A549 (cell line): Measurements from ENCODE around the gene MAPK9.

ENCODE experiments used
- BHLHE40 ChIP-seq: IDR thresholded peaks from 2 replicates; pipeline ENCODE4 v1.6.1; 2012; ENCODE audit warnings: low read depth, low read length, inconsistent platforms
- EP300 ChIP-seq, 2 experiments: fragments of >200 bp; sonication (Bioruptor Twin); formaldehyde crosslinking; IDR thresholded peaks; 2 replicates in 1 of 2; 3 replicates in 1 of 2; pipeline ENCODE4 v1.6.1; 2016 to 2017
- ESRRA ChIP-seq: fragments of 150-350 bp; IDR thresholded peaks from 2 replicates; pipeline ENCODE4 v1.6.1; 2014; ENCODE audit warnings: mild to moderate bottlenecking, low read length, borderline replicate concordance
- MAFK ChIP-seq: fragments of 450-650 bp; IDR thresholded peaks from 2 replicates; pipeline ENCODE4 v1.6.1; 2014; ENCODE audit not compliant: partially characterized antibody
- MAZ ChIP-seq: fragments of 150-350 bp; IDR thresholded peaks from 2 replicates; pipeline ENCODE4 v1.6.1; 2014; ENCODE audit warnings: antibody characterized with exemption, low read depth, low read length, borderline replicate concordance
- MYC ChIP-seq: IDR thresholded peaks from 2 replicates; pipeline ENCODE4 v1.6.1; 2012; ENCODE audit warnings: mild to moderate bottlenecking, inconsistent platforms, low read length, improper control_type of control experiment, borderline replicate concordance
- POLR2A ChIP-seq: IDR thresholded peaks from 2 replicates; pipeline ENCODE4 v1.6.1; 2012; ENCODE audit warnings: mild to moderate bottlenecking, low read length
- RCOR1 ChIP-seq: fragments of 150-350 bp; IDR thresholded peaks from 2 replicates; pipeline ENCODE4 v1.6.1; 2014; ENCODE audit warnings: antibody characterized with exemption, low read length, low read depth
- REST ChIP-seq: fragments of 200-600 bp; sonication (generic); IDR thresholded peaks from 2 replicates; pipeline ENCODE4 v1.6.1; 2016; ENCODE audit warnings: antibody characterized with exemption, mild to moderate bottlenecking, moderate library complexity
- RFX5 ChIP-seq: fragments of 450-650 bp; IDR thresholded peaks from 2 replicates; pipeline ENCODE4 v1.7.1; 2014; ENCODE audit warnings: antibody characterized with exemption, mild to moderate bottlenecking, moderate library complexity
- SREBF2 ChIP-seq: fragments of 450-650 bp; IDR thresholded peaks from 2 replicates; pipeline ENCODE4 v1.6.1; 2014; ENCODE audit warnings: mild to moderate bottlenecking, moderate library complexity
- TF ChIP-seq, protein P1 (sequence below): fragments of >200 bp; sonication (Bioruptor Twin); formaldehyde crosslinking; IDR thresholded peaks from 3 replicates; pipeline ENCODE4 v1.5.1; 2016
- TF ChIP-seq, protein P2 (sequence below): IDR thresholded peaks from 2 replicates; pipeline ENCODE4 v1.6.1; 2012; ENCODE audit warnings: low read depth, borderline replicate concordance

DNA sequence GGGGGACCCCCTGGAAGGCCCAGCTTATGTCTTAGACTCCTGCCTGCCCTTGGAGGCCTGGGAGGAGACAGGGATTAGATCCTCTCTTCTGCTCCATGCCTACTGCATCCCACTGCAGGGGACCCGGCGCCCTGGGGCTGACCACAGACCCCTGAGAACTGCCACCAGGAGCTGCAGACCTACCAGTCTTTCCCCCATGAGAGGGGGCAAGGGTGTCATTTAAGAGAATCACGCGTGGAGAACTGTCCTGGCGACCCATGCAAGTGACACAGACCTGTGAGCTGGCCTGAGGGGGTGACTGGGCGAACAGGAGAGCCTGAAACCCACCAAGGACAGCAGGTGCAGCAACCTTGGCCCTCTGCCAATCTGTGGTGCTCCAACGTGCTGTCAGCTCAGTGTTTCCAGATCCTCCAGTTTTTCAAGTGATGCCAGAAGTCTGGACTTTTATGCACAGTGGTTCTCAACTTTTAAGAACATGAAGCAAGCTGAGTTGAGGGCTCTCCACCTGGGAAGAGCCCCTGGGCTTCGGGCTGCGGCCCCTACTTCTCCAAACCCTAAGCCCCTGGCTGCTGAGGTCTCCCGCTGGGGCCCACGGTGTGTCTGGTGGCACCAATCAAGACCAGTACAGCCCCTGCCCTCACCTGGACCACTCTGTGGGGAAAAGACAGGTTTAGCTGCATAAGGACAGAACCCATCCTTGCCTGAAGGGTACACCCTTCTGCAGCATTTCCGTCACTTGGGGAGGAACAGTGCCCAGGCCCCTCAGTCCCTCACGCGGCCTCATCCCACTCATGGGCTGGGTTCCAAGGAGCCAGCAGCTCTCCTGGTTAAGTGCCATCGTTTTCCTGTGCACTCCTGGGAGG lies 43.1 kb upstream of the MAPK9 start:
- no peak for TF ChIP-seq REST
- TF ChIP-seq, protein P1, sequence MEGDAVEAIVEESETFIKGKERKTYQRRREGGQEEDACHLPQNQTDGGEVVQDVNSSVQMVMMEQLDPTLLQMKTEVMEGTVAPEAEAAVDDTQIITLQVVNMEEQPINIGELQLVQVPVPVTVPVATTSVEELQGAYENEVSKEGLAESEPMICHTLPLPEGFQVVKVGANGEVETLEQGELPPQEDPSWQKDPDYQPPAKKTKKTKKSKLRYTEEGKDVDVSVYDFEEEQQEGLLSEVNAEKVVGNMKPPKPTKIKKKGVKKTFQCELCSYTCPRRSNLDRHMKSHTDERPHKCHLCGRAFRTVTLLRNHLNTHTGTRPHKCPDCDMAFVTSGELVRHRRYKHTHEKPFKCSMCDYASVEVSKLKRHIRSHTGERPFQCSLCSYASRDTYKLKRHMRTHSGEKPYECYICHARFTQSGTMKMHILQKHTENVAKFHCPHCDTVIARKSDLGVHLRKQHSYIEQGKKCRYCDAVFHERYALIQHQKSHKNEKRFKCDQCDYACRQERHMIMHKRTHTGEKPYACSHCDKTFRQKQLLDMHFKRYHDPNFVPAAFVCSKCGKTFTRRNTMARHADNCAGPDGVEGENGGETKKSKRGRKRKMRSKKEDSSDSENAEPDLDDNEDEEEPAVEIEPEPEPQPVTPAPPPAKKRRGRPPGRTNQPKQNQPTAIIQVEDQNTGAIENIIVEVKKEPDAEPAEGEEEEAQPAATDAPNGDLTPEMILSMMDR = no peak
- TF ChIP-seq POLR2A = no peak
- TF ChIP-seq MAFK = no peak
- TF ChIP-seq SREBF2 = no peak
- TF ChIP-seq ESRRA = no peak
- no peak for TF ChIP-seq BHLHE40
- TF ChIP-seq MAZ = no peak
- no peak for TF ChIP-seq EP300 (IDR thresholded peaks at IDR 0.05)
- TF ChIP-seq, protein P2, sequence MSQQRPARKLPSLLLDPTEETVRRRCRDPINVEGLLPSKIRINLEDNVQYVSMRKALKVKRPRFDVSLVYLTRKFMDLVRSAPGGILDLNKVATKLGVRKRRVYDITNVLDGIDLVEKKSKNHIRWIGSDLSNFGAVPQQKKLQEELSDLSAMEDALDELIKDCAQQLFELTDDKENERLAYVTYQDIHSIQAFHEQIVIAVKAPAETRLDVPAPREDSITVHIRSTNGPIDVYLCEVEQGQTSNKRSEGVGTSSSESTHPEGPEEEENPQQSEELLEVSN = no peak
- no peak for TF ChIP-seq RFX5
- no peak for TF ChIP-seq RCOR1
- TF ChIP-seq MYC = no peak
